DMS53 (cell line): ENCODE results near the gene MAP1LC3A.

Experiments used
- DNase-seq: peaks from one replicate; lab custom pipeline; 2025; lab: John Stamatoyannopoulos, UW

Gene MAP1LC3A

DNA sequence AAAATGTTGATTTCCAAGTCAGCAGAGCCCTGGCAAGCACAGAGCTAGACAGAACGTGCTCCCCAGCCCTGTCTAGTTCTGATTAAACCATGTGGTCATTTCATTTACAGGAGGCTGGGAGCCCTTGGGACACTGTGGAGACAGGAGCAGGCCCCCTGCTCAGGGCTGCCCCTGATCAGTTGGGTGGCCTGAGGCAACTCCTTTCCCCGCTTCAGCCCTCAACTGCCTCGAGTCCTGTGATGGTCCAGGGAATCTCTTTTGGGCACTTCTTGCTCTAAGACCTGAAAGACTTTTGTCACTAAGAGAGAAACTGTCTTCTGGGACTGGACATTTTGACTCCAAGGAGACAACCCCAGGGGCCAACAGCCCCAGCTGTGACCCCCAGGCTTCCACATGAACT lies 28.8 kb upstream of the MAP1LC3A start:
- no peak for DNase-seq

GRCh38 chr20:34530342-34530741 lies 28.2 kb upstream of the MAP1LC3A start:
- DNase-seq: no peak

GRCh38 chr20:34531608-34532265 lies 26.8 kb upstream of the MAP1LC3A start:
- DNase-seq: no peak

GRCh38 chr20:34532320-34532719 lies 26.2 kb upstream of the MAP1LC3A start:
- DNase-seq: no peak

- no peak for DNase-seq
Observed at GRCh38 chr20:34532756-34533155, 25.8 kb upstream of the MAP1LC3A start.

- DNase-seq: no peak
Observed at GRCh38 chr20:34534391-34535165, 23.9 kb upstream of the MAP1LC3A start.

GRCh38 chr20:34535301-34535840 lies 23.1 kb upstream of the MAP1LC3A start:
- no peak for DNase-seq

DNA sequence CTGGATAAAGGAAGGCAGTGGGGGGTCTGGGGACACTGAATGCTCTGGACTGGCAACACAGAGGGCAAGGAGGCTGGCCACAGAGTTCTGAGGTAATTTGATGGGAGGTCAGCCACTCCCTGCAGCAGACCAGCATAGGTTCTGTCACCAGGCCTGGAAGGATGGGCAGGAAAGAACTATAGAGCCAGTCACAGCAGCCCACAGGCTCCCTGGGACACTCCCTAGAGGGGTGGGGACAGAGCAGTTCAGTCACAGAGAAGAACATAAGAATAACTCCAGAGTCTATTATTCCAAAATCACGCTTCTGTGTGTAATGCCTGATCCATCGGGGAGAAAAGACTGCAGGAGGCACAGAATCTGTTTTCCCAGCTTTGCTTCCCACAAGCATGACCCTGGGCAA lies 22.7 kb upstream of the MAP1LC3A start:
- DNase-seq: no peak

DNA sequence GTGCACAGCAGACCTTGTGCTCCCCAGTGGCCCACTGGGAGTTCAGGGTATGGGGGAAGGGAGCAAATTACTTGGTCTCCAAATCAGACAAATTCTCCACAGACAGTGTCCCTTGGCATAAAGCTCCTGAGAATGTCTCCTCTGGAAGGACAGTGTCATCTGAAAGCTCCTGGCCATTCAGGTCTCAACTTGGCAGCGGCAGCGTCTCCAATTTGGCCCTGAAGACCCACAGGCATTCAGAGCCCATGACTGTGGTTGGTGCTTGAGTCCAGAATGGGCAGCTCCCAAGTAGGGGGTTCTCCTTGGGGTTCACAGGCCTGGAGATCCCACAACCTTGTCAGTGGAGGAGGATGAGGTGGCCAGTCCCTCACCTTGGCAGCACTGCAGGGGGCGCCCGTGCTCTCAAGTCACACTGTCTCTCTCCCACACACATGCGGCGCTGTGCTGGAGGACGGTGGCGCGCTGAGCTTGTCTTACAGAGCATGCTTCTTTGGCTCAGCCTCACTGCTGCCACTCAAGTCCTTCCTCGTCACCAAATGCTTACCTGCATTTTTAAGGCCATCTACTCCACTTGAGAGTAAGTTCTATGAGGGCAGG lies 21.6 kb upstream of the MAP1LC3A start:
- DNase-seq: peak; percentile 44

- no peak for DNase-seq
Observed at GRCh38 chr20:34537651-34538050, 20.9 kb upstream of the MAP1LC3A start.

GRCh38 chr20:34538671-34539123 lies 19.8 kb upstream of the MAP1LC3A start:
- DNase-seq: peak; percentile 72

- no peak for DNase-seq
Observed at GRCh38 chr20:34539756-34540155, 18.8 kb upstream of the MAP1LC3A start.

- no peak for DNase-seq
Observed at GRCh38 chr20:34540596-34541263, 17.8 kb upstream of the MAP1LC3A start.

DNA sequence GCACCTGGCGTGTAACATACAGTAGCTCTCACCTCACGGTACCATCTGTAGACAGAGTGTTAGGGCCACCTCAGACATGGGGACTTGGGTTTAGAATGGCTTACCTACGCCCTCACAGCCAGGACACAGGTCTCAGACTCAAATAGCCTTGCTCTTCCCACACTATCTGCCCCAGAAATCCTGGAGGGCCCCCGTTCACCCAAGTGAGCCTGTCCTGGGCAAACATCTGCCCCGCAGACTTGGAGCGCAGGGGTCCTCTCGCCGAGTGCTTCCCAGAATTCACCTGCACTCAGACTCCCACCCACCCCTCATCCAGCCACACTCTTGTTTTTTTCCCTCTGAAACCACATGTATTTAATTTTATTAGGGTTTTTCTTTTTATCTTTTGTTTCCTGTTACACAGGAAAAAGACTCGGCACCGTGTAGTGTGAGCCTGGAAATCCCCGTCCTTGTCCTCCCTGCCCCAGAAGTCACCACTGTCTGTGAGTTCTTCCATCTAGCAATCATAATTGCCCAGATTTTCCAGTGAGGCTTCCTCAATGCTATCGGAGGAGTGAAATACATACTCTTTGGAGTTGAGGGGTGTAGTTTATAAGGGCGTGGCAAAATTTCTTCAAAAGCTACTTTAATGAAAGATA lies 17.1 kb upstream of the MAP1LC3A start:
- DNase-seq: no peak

- DNase-seq: no peak
Observed at GRCh38 chr20:34541917-34542316, 16.6 kb upstream of the MAP1LC3A start.

GRCh38 chr20:34542439-34542838 lies 16.1 kb upstream of the MAP1LC3A start:
- DNase-seq: no peak

- DNase-seq: no peak
Observed at GRCh38 chr20:34543463-34544056, 15.0 kb upstream of the MAP1LC3A start.

DNA sequence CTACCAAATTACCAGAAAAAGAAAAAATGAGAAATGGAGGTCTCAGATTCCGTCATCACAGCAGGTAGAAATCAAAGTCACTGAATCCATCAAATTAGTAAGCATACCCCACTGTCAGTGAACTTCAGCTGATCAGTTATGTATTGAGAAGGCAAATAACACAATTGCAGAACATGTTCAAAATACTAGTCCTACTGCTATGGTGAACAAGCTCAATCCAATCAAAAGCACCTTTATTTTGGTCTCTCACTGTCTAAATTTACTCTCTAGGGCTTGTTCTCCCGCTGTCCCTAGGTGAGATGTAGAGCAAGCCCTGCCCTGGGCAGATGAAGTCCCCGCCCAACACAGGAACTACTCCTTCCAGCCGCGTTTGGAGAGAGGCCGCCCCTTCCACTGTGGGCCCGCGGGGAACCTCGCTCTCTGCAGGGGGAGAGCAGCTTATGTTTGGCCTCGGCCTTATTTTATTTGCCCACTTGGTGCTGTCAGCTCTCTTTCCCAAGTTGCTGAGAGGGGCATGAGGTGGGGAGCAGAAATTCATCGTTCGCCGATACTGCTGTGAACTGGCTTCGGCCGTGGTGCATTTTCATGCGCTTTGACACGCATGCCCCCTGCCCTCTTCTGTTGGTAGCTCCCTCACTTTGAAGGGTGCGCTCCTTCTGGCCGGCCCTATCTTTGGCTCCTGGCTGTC lies 14.3 kb upstream of the MAP1LC3A start:
- DNase-seq: no peak

DNA sequence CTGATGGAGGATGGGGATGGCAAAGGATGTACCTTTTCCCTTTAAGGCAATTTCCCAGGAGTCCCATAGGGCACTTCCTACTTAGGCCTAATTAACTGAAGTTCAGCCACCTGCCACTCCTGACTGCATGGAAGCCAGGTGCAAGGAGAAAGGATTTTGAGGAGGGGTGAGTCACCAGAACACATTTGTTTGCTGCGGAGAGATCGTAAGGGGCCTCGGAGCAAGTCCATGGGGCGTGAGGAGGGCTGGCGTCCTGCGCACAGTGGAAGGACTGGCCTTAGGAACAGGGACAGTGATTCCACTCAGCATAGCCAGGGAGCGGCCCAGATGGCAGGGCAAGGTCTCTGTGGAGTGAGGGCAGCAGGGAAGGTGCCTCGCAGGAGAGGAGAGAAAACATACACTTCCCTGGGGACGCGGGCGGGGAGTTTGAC lies 11.8 kb upstream of the MAP1LC3A start:
- DNase-seq: peak; percentile 96

DNA sequence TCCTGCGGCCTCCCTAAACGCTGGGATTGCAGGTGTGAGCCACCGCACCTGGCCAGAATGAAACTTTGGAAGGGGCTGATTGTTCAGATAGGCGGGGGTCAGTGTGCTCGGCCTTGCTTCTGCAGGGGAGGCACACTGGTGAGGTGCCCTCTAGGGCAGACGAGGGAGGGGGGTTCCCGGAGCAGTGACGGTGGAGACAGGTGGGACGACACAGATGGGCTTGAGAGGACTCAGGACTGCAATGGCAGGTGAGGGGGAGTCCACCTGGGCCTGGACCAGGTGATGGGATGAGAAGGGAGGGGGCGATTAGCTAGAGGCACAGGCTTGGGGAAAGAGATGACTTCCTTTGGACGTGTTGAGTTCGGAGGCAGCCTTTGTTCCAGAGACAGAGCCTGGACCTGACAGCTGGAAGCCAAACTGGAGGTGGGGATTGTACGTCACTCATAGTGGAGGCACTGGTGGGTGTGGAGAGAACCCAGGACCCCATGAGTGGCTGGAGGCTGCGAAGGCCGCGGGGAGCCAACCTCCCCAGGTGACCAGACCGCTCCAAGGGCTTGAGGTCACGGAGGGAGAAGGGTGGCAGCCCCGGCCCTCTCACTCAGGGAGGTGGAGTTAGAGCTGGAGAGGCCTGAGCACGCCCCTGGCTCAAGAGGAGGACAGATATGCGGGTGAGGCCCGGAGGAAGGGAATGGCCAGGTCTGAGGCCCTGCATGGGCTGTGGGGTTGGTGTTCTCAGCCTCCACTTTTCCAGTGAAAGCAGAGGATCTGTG lies 10.5 kb upstream of the MAP1LC3A start:
- DNase-seq: no peak
